Measurements from ENCODE around the gene TTC33.
A peak's percentile ranks its signal among the peaks of the same experiment; 100 is the strongest.

Gene TTC33

DNA sequence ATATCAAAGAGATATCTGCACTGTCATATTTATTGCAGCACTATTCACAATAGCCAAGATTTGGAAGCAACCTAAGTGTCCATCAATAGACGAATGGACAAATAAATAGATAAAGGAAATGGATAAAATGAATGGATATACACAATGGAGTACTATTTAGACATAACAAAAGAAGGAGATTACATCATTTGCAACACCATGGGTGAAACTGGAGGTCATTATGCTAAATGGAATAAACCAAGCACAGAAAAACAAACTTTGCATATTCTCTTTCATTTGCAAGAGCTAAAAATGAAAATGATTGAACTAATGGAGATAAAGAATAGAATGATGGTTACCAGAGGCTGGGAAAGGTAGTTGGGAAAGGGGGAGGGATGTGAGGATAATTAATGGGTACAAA, 231.1 kb downstream of the TTC33 start:
- Histone ChIP-seq H3K36me3 (ENCODE audit: low read depth) (no peaks in the 10 kb centered on the region), H3K4me1 (ENCODE audit: insufficient read depth, poor library complexity, severe bottlenecking) (no peaks in the 10 kb centered on the region), H3K27ac (ENCODE audit: poor library complexity, severe bottlenecking) (no peak overlapping the region), H3K4me3 (ENCODE audit: severe bottlenecking) (no peak overlapping the region), H3K27me3 (ENCODE audit: insufficient read depth, poor library complexity, severe bottlenecking) (no peaks in the 10 kb centered on the region), H3K9me3 (ENCODE audit: severe bottlenecking) (no peaks in the 10 kb centered on the region)
- no peak for DNase-seq (ENCODE audit: low spot score)
- TF ChIP-seq CTCF (IDR thresholded peaks at IDR 0.05; ENCODE audit: poor library complexity, severe bottlenecking): no peak
- no peak for ATAC-seq (ENCODE audit: low read depth)

DNA sequence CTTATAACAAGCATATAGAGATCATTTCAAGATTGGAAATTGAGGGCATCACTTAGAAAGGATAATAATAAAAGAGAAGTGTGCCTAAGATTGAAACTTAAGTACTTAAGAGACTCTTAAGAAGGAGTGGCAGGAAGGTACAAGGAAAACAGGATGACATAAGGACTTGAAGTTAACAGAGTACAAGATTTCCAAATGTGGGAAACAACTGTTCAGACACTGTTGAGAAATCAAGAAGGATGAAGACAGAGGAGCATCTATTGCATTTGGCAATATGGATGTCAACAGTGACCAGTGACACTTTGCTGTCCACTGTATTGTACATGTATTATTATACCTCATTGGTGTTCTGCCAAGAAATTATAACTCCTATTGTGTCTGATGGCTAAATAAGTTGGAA, 233.8 kb downstream of the TTC33 start:
- Histone ChIP-seq H3K4me1 (ENCODE audit: insufficient read depth, poor library complexity, severe bottlenecking) (peaks cover 12% of the 10 kb centered on the region), H3K27me3 (ENCODE audit: insufficient read depth, poor library complexity, severe bottlenecking) (no peaks in the 10 kb centered on the region), H3K4me3 (ENCODE audit: severe bottlenecking) (no peak overlapping the region), H3K36me3 (ENCODE audit: low read depth) (no peaks in the 10 kb centered on the region), H3K9me3 (ENCODE audit: severe bottlenecking) (no peaks in the 10 kb centered on the region), H3K27ac (ENCODE audit: poor library complexity, severe bottlenecking) (no peak overlapping the region)
- TF ChIP-seq CTCF (IDR thresholded peaks at IDR 0.05; ENCODE audit: poor library complexity, severe bottlenecking): no peak
- ATAC-seq (ENCODE audit: low read depth): no peak
- DNase-seq (ENCODE audit: low spot score): no peak

GRCh38 chr5:40521108-40521785, 234.5 kb downstream of the TTC33 start:
- Histone ChIP-seq H3K4me1 (ENCODE audit: insufficient read depth, poor library complexity, severe bottlenecking) (peaks cover 12% of the 10 kb centered on the region), H3K9me3 (ENCODE audit: severe bottlenecking) (no peaks in the 10 kb centered on the region), H3K36me3 (ENCODE audit: low read depth) (no peaks in the 10 kb centered on the region), H3K4me3 (ENCODE audit: severe bottlenecking) (no peak overlapping the region), H3K27ac (ENCODE audit: poor library complexity, severe bottlenecking) (no peak overlapping the region), H3K27me3 (ENCODE audit: insufficient read depth, poor library complexity, severe bottlenecking) (no peaks in the 10 kb centered on the region)
- ATAC-seq (ENCODE audit: low read depth): no peak
- no peak for TF ChIP-seq CTCF (IDR thresholded peaks at IDR 0.05; ENCODE audit: poor library complexity, severe bottlenecking)
- DNase-seq (ENCODE audit: low spot score): no peak

DNA sequence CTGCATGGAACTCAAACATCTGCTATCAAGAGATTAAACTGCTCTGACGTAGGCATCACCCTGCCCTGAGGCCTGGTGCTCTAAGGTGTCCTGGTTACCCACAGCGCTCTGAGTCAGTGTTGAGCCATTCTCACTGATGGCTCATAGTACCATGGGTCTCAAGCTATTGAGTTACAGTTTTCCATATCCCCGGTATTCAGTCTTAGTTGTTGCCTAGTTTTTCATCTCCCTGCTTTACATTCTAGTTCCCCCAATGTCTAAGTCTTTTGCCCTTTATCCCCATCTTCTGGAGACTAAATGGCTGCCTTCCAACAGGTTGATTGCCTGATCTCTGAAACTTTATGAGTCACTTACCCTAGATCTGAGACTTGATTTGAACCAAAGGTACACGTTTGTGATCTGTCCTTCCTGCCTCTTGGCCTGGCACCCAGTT, 237.3 kb downstream of the TTC33 start:
- peaks cover 12% of the 10 kb centered on the region for H3K4me1 ChIP-seq (ENCODE audit: insufficient read depth, poor library complexity, severe bottlenecking)
- peak; percentile 100 for ATAC-seq (ENCODE audit: low read depth)
- no peaks in the 10 kb centered on the region for H3K9me3 ChIP-seq (ENCODE audit: severe bottlenecking)
- H3K27ac ChIP-seq (ENCODE audit: poor library complexity, severe bottlenecking): peak overlapping the region; percentile 82
- H3K27me3 ChIP-seq (ENCODE audit: insufficient read depth, poor library complexity, severe bottlenecking): no peaks in the 10 kb centered on the region
- peak; percentile 97 for DNase-seq (ENCODE audit: low spot score)
- no peaks in the 10 kb centered on the region for H3K36me3 ChIP-seq (ENCODE audit: low read depth)
- peak; percentile 26 for TF ChIP-seq CTCF (IDR thresholded peaks at IDR 0.05; ENCODE audit: poor library complexity, severe bottlenecking)
- H3K4me3 ChIP-seq (ENCODE audit: severe bottlenecking): no peak overlapping the region

DNA sequence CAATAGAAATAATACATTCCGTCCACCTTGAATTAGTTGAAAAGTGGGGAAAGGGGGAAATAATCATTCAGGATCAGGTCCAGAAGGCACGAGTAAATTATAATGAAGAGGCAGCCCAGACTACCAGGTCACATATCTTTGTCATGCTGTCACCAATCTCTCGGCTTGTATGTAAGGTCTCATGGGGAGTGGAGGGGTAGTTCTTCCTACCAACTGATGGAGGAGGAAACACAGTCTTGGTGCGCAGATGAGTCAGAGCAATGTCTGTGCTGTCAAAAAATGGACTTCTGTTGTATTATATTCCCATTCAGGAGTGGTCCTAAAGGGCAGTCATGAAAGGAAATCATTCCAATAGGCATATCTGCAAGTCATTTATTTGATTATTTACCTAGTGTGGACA, 240.3 kb downstream of the TTC33 start:
- no peak for TF ChIP-seq CTCF (IDR thresholded peaks at IDR 0.05; ENCODE audit: poor library complexity, severe bottlenecking)
- DNase-seq (ENCODE audit: low spot score): no peak
- ATAC-seq (ENCODE audit: low read depth): no peak
- H3K36me3 ChIP-seq (ENCODE audit: low read depth): no peaks in the 10 kb centered on the region
- H3K4me3 ChIP-seq (ENCODE audit: severe bottlenecking): no peak overlapping the region
- H3K27me3 ChIP-seq (ENCODE audit: insufficient read depth, poor library complexity, severe bottlenecking): no peaks in the 10 kb centered on the region
- no peak overlapping the region for H3K27ac ChIP-seq (ENCODE audit: poor library complexity, severe bottlenecking)
- H3K9me3 ChIP-seq (ENCODE audit: severe bottlenecking): no peaks in the 10 kb centered on the region
- H3K4me1 ChIP-seq (ENCODE audit: insufficient read depth, poor library complexity, severe bottlenecking): peaks cover 12% of the 10 kb centered on the region

Data from RWPE2 (cell line).